Fibroblast of lung (primary cell): ENCODE measurements around the gene TRIM71.

Experiments
- EZH2 ChIP-seq: IDR thresholded peaks from 2 replicates; pipeline ENCODE4 v1.5.1; 2012; ENCODE audit warnings: low read length, control low read depth, mild to moderate bottlenecking; ENCODE audit errors: missing control alignments
- TF ChIP-seq, protein P1 (sequence below), 2 donors: IDR thresholded peaks in 1 of 2; conservative IDR thresholded peaks in 1 of 2; 1 replicate in 1 of 2; 2 replicates in 1 of 2; pipeline ENCODE4 v1.5.1; 2011 to 2012; ENCODE audit warnings: low read length in 2 of 2, control low read depth in 1 of 2, inconsistent platforms in 1 of 2, low read depth in 1 of 2, mild to moderate bottlenecking in 1 of 2

DNA sequence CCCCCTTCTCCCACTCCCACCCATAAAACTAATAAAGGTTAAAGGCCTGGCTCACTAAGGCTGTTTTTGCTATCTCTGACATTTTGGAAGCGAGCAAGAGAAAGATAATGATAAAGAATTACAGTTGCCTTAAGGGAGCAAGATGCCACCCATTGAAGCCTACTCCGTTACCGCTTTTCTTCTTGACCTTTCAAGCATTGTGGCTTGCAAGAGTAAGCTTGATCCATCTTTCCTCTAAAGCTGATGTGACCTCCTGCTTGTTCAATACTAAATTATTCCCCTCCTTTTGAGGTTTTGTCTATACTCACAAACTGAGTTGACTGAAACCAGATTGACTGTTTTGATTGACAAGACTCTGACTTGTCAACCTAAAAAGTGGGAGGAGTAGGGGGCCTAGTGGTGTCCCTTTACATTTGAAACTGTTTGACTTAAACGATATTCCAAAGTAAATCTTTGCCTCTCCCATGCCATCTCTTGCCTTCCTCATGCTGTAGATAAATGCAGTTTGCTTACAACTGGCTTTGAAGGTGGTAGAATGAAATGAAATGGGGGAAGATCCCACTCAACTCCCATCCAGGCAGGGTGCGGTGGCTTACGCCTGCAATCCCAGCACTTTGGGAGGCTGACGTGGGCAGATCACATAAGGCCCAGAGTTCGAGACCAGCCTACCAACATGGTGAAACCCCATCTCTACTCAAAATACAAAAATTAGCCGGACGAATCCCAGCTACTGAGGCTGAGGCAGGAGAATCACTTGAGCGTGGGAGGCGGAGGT lies 8.0 kb downstream of the TRIM71 start:
- TF ChIP-seq, protein P1, sequence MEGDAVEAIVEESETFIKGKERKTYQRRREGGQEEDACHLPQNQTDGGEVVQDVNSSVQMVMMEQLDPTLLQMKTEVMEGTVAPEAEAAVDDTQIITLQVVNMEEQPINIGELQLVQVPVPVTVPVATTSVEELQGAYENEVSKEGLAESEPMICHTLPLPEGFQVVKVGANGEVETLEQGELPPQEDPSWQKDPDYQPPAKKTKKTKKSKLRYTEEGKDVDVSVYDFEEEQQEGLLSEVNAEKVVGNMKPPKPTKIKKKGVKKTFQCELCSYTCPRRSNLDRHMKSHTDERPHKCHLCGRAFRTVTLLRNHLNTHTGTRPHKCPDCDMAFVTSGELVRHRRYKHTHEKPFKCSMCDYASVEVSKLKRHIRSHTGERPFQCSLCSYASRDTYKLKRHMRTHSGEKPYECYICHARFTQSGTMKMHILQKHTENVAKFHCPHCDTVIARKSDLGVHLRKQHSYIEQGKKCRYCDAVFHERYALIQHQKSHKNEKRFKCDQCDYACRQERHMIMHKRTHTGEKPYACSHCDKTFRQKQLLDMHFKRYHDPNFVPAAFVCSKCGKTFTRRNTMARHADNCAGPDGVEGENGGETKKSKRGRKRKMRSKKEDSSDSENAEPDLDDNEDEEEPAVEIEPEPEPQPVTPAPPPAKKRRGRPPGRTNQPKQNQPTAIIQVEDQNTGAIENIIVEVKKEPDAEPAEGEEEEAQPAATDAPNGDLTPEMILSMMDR (conservative IDR thresholded peaks at IDR 0.05 in 1 of 2, IDR thresholded peaks at IDR 0.05 in 1 of 2; ENCODE audit: low read depth in 1 of 2, low read length in 2 of 2): no peak
- no peak for TF ChIP-seq EZH2
